B cell (primary cell): ENCODE measurements around the gene CIT. TPM values are rescaled to one million over a fixed set of nuclear protein-coding genes. Genes with fewer than 3 reads are reported as not detected.

Experiments
- ATAC-seq: fragments of 200-7000 bp; cut with Tn5 transposase; one replicate; pipeline ENCODE4 v1.10.0; 2021; ENCODE audit warnings: low read depth, mild to moderate bottlenecking, moderate number of reproducible peaks, moderate library complexity
- CTCF ChIA-PET: fragments of 350-600 bp; sonication (Branson Sonifier 250); formaldehyde crosslinking; loops from one replicate; lab custom pipeline; 2021; ENCODE audit warnings: antibody characterized with exemption, inconsistent platforms; lab: Charles Lee
- POLR2A ChIA-PET: fragments of 350-600 bp; sonication (Branson Sonifier 250); formaldehyde crosslinking; loops from one replicate; lab custom pipeline; 2021; ENCODE audit warnings: antibody characterized with exemption; lab: Charles Lee
- DNase-seq: peaks from one replicate; pipeline ENCODE4 v3.0.0; 2013
- H2AFZ ChIP-seq: 2 replicates; pipeline ENCODE4 v1.6.1; 2012; ENCODE audit warnings: mild to moderate bottlenecking, low read depth, low read length; ENCODE audit not compliant: insufficient read depth, poor library complexity, severe bottlenecking
- H3K27ac ChIP-seq, 2 donors: 1 replicate in 1 of 2; 2 replicates in 1 of 2; pipeline ENCODE4 v1.5.1; 2012 to 2013; ENCODE audit warnings: low read length in 2 of 2, mild to moderate bottlenecking in 2 of 2, moderate library complexity in 1 of 2
- H3K27me3 ChIP-seq, 4 experiments: fragments of 200-600 bp in 1 of 4; sonication (generic) in 1 of 4; replicated peaks in 1 of 4; 1 replicate in 2 of 4; 2 replicates in 2 of 4; pipeline versions ENCODE4 v1.6.1 to v1.7.0; 2013 to 2016; ENCODE audit warnings: low read length in 3 of 4, mild to moderate bottlenecking in 2 of 4, mixed read lengths in 1 of 4, moderate library complexity in 1 of 4; ENCODE audit not compliant: insufficient read depth in 4 of 4, control insufficient read depth in 3 of 4; ENCODE audit errors: control extremely low read depth in 1 of 4
- H3K36me3 ChIP-seq, 2 experiments: replicated peaks in 1 of 2; 1 replicate in 1 of 2; 2 replicates in 1 of 2; pipeline versions ENCODE4 v1.6.1 to v1.7.1; 2013; ENCODE audit warnings: low read length in 1 of 2; ENCODE audit not compliant: insufficient read depth in 2 of 2, control insufficient read depth in 1 of 2; ENCODE audit errors: control extremely low read depth in 1 of 2, extremely low read depth in 1 of 2
- H3K4me1 ChIP-seq, 2 donors: fragments of 200-600 bp in 1 of 2; sonication (generic) in 1 of 2; 1 replicate in 1 of 2; 2 replicates in 1 of 2; pipeline versions ENCODE4 v1.5.1 to v1.6.1; 2013 to 2017; ENCODE audit warnings: low read length in 2 of 2; ENCODE audit not compliant: control insufficient read depth in 2 of 2, insufficient read depth in 2 of 2
- H3K4me2 ChIP-seq: replicated peaks from 2 replicates; pipeline ENCODE3; 2012; ENCODE audit warnings: mild to moderate bottlenecking, low read depth, low read length; ENCODE audit not compliant: poor library complexity, severe bottlenecking
- H3K4me3 ChIP-seq, 5 experiments: fragments of 200-600 bp in 1 of 5; sonication (generic) in 1 of 5; 1 replicate in 3 of 5; 2 replicates in 2 of 5; pipeline versions ENCODE4 v1.5.1 to v1.7.0; 2011 to 2016; ENCODE audit warnings: low read length in 4 of 5, mild to moderate bottlenecking in 4 of 5, low read depth in 2 of 5, control low read depth in 1 of 5, moderate library complexity in 1 of 5; ENCODE audit not compliant: insufficient read depth in 1 of 5; ENCODE audit errors: control extremely low read depth in 1 of 5, extremely low read depth in 1 of 5
- H3K79me2 ChIP-seq: fragments of 200-600 bp; sonication (generic); one replicate; pipeline ENCODE4 v1.6.0; 2016; ENCODE audit warnings: low read length; ENCODE audit not compliant: control insufficient read depth, insufficient read depth
- H3K9ac ChIP-seq: fragments of 200-600 bp; sonication (generic); 2 replicates; pipeline ENCODE4 v1.6.1; 2017; ENCODE audit warnings: mild to moderate bottlenecking, low read length, moderate library complexity
- H3K9me3 ChIP-seq, 3 donors: one replicate each; pipeline versions ENCODE4 v1.6.1 to v1.7.1; 2013; ENCODE audit warnings: low read length in 2 of 3; ENCODE audit not compliant: control insufficient read depth in 2 of 3, insufficient read depth in 1 of 3; ENCODE audit errors: control extremely low read depth in 1 of 3
- H4K20me1 ChIP-seq: 2 replicates; pipeline ENCODE4 v1.6.0; 2012; ENCODE audit warnings: mild to moderate bottlenecking, low read length; ENCODE audit not compliant: insufficient read depth, control insufficient read depth, poor library complexity, severe bottlenecking
- H3K27ac Mint-ChIP-seq: one replicate; pipeline ENCODE4 v1.8.0; 2021; ENCODE audit warnings: mixed read lengths
- H3K27me3 Mint-ChIP-seq: one replicate; pipeline ENCODE4 v1.8.0; 2021; ENCODE audit warnings: mixed read lengths
- H3K4me1 Mint-ChIP-seq: one replicate; pipeline ENCODE4 v1.8.0; 2021; ENCODE audit warnings: mixed read lengths
- H3K4me3 Mint-ChIP-seq: one replicate; pipeline ENCODE4 v1.8.0; 2021; ENCODE audit warnings: mixed read lengths
- H3K9me3 Mint-ChIP-seq: one replicate; pipeline ENCODE4 v1.8.0; 2022; ENCODE audit warnings: mixed read lengths; ENCODE audit not compliant: insufficient read depth
- EZH2 ChIP-seq: IDR thresholded peaks from 2 replicates; pipeline ENCODE4 v1.6.1; 2012; ENCODE audit warnings: borderline replicate concordance, low read depth, mild to moderate bottlenecking, moderate library complexity, low read length; ENCODE audit not compliant: insufficient read depth, poor library complexity, severe bottlenecking
- WGBS: methylation state at CpG from one replicate; pipeline ENCODE4 v1.1.5; 2013; ENCODE audit warnings: missing lambda C conversion rate; ENCODE audit not compliant: insufficient coverage; 5-methylcytosine and 5-hydroxymethylcytosine counted together
- intact Hi-C: fragments of 100-400 bp; cut with micrococcal nuclease; formaldehyde crosslinking; loops from one replicate; pipeline ENCODE4 v1.10.0; 2022
- polyA plus RNA-seq: library from polyadenylated mRNA; depleted of rRNA; stranded (reverse); fragments of >200 nt; gene quantifications from 2 replicates; pipeline ENCODE4 v1.2.3, GENCODE V29; 2012
- total RNA-seq, 2 donors: library from RNA; stranded (reverse); fragments of 120-200 nt in 1 of 2; gene quantifications; 1 replicate in 1 of 2; 2 replicates in 1 of 2; pipeline versions ENCODE4 v1.2.3 to v1.2.4, GENCODE V29; 2013 to 2022
- TF ChIP-seq, protein P1 (sequence below): fragments of 200-600 bp; IDR thresholded peaks from one replicate; pipeline ENCODE4 v1.8.0; 2022; ENCODE audit warnings: antibody characterized with exemption, mild to moderate bottlenecking

The CIT gene
- total and polyA plus RNA-seq, 2 donors (not counting 1 experiment from before 2014, with no cell fraction given) = 1.4 to 6.1 TPM

DNA sequence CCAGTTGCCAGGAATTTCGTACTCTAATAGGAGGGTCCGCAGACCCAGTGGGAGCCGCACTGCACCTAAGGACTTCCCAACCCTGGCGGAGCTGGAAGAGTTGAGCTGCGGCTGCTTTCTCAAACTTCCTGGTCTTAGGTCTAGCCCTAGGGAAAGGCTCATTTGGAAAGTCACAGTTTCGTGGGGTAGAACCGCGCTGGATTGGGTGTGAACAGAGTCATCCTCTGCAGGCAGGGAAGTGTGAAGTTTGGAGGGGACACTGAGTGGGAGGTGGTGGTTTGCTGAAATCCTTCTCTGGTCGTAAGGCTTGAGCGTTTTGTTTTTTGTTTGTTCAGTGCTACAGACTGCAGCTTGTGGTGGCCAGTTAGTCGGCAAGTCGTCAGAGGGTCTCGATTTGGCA lies 190.3 kb downstream of the CIT start:
- 98% methylated on average over 11 of the region's 13 CpGs for WGBS
- ChIA-PET CTCF (no interaction called here), POLR2A (interaction anchor here (0.6 kb wide), 1 partner anchor 15 kb away, joined by 7 read pairs; no protein-coding TSS in a partner anchor)
- H3K9ac ChIP-seq = no peak overlapping the region
- no peak overlapping the region for H3K4me3 ChIP-seq
- peaks cover 0 to 7% (median 0%) of the 10 kb centered on the region in 3 donors for H3K9me3 ChIP-seq
- no peaks in the 10 kb centered on the region for H3K27me3 Mint-ChIP-seq
- no peaks in the 10 kb centered on the region for H3K27me3 ChIP-seq
- no peaks in the 10 kb centered on the region for H4K20me1 ChIP-seq
- H3K36me3 ChIP-seq = no peaks in the 10 kb centered on the region
- no peaks in the 10 kb centered on the region for H3K79me2 ChIP-seq
- no peak overlapping the region for H2AFZ ChIP-seq
- ATAC-seq (no peak), DNase-seq (no peak)
- peaks cover 15 to 22% of the 10 kb centered on the region in 2 donors for H3K4me1 ChIP-seq
- H3K4me3 Mint-ChIP-seq = no peak overlapping the region
- no peak overlapping the region for H3K27ac ChIP-seq
- no peak overlapping the region for H3K27ac Mint-ChIP-seq
- TF ChIP-seq, protein P1, sequence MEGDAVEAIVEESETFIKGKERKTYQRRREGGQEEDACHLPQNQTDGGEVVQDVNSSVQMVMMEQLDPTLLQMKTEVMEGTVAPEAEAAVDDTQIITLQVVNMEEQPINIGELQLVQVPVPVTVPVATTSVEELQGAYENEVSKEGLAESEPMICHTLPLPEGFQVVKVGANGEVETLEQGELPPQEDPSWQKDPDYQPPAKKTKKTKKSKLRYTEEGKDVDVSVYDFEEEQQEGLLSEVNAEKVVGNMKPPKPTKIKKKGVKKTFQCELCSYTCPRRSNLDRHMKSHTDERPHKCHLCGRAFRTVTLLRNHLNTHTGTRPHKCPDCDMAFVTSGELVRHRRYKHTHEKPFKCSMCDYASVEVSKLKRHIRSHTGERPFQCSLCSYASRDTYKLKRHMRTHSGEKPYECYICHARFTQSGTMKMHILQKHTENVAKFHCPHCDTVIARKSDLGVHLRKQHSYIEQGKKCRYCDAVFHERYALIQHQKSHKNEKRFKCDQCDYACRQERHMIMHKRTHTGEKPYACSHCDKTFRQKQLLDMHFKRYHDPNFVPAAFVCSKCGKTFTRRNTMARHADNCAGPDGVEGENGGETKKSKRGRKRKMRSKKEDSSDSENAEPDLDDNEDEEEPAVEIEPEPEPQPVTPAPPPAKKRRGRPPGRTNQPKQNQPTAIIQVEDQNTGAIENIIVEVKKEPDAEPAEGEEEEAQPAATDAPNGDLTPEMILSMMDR = no peak
- TF ChIP-seq EZH2 = no peak
- no peak overlapping the region for H3K4me2 ChIP-seq
- intact Hi-C loops = no loop called here
- peaks cover 36% of the 10 kb centered on the region for H3K4me1 Mint-ChIP-seq
- H3K9me3 Mint-ChIP-seq = no peaks in the 10 kb centered on the region

DNA sequence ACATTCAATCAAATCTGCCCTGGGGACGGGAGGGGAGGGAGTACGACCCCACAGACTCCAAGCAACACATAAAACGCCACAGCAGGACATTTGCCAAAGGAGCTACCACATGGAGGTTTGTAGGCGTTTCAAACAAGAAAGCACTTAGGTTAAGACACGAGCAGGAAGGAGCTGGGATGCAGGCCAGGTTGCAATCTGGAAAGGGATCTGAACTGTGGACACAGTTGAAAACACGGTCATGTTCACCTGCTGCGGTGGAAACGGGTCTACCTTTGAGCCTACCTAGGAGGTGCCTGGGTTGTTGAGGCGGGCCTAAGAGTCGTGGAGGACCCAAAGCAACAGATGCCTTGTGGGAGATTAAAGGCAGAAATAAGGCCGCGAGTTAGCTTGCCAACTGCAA lies 190.8 kb downstream of the CIT start:
- Mint-ChIP-seq H3K4me1 (peaks cover 40% of the 10 kb centered on the region), H3K27ac (no peak overlapping the region), H3K9me3 (no peaks in the 10 kb centered on the region), H3K27me3 (no peaks in the 10 kb centered on the region), H3K4me3 (no peak overlapping the region)
- Histone ChIP-seq H3K4me1 (peaks cover 19 to 27% of the 10 kb centered on the region in 2 donors), H3K79me2 (no peaks in the 10 kb centered on the region), H3K36me3 (peaks cover 0 to 3% of the 10 kb centered on the region in 2 experiments), H3K27ac (no peak overlapping the region), H3K27me3 (no peaks in the 10 kb centered on the region), H2AFZ (peak overlapping the region; percentile 14), H3K9ac (no peak overlapping the region), H3K4me3 (no peak overlapping the region), H3K9me3 (peaks cover 0 to 7% (median 0%) of the 10 kb centered on the region in 3 donors), H4K20me1 (no peaks in the 10 kb centered on the region), H3K4me2 (no peak overlapping the region)
- DNase-seq = no peak
- ChIA-PET POLR2A (no interaction called here), CTCF (no interaction called here)
- intact Hi-C loops = no loop called here
- ATAC-seq = no peak
- no peak for TF ChIP-seq EZH2
- TF ChIP-seq, protein P1 = no peak
- 98% methylated on average over 11 of the region's 12 CpGs for WGBS
